ENCODE results near the gene DNAJC1. TPM values are rescaled to one million over a fixed set of nuclear protein-coding genes. Genes with fewer than 3 reads are reported as not detected.

DNAJC1 gene
- polyA plus RNA-seq, 1 experiment: 33.2 TPM

DNA sequence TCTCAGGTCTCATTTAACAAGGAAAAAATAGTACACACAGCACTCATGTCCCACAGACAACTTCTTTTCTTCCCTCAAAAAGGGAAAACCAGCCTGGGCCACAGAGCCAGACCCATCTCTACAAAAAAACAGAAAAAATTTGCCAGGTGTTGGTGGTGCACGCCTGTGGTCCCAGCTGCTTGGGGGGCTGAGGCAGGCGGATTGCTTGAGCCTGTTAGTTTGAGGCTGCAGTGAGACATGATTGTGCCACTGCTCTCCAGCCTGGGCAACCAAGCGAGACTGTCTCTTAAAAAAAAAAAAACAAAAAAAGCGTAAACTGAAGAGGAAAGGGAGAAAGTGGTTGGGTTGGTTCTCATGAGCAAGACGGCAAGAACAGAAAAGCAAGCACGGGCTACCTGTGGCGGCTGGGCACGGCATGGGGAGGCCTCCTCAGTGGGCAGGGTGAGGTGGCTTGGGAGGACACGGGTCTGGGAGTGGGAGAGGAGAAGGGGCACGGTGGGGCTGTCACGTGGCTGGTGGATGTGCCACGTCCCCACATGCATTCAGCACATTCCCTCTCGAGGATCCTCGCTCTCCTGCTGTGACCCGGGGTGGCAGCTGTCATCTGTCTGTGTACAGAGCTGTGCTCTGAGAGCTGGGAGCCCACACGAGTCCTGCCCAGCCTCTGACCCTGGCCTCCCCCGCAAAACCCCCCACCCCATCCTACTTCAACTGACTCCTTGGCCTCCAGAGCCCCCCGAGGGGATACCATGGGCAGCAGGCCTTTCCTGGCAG lies 249.8 kb downstream of the DNAJC1 start:
- no peak for DNase-seq (ENCODE audit: low read depth)
- ChIA-PET POLR2A (no interaction called here), CTCF (no interaction called here)
- Histone ChIP-seq H3K36me3 (ENCODE audit: control insufficient read depth, insufficient read depth, low read length) (peaks cover 4% of the 10 kb centered on the region), H3K27me3 (ENCODE audit: control insufficient read depth, insufficient read depth, low read length) (no peaks in the 10 kb centered on the region), H3K4me3 (ENCODE audit: low read depth, low read length) (no peak overlapping the region)
- TF ChIP-seq, protein P1, sequence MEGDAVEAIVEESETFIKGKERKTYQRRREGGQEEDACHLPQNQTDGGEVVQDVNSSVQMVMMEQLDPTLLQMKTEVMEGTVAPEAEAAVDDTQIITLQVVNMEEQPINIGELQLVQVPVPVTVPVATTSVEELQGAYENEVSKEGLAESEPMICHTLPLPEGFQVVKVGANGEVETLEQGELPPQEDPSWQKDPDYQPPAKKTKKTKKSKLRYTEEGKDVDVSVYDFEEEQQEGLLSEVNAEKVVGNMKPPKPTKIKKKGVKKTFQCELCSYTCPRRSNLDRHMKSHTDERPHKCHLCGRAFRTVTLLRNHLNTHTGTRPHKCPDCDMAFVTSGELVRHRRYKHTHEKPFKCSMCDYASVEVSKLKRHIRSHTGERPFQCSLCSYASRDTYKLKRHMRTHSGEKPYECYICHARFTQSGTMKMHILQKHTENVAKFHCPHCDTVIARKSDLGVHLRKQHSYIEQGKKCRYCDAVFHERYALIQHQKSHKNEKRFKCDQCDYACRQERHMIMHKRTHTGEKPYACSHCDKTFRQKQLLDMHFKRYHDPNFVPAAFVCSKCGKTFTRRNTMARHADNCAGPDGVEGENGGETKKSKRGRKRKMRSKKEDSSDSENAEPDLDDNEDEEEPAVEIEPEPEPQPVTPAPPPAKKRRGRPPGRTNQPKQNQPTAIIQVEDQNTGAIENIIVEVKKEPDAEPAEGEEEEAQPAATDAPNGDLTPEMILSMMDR (IDR thresholded peaks at IDR 0.05; ENCODE audit: insufficient read depth, low read depth, low read length): no peak

GRCh38 chr10:21751341-21752310 lies 251.9 kb downstream of the DNAJC1 start:
- TF ChIP-seq, protein P1 (IDR thresholded peaks at IDR 0.05; ENCODE audit: insufficient read depth, low read depth, low read length): no peak
- ChIA-PET POLR2A (no interaction called here), CTCF (interaction anchor here (0.6 to 1.2 kb wide), 2 partner anchors 9 to 15 kb away, joined by 3 to 4 read pairs; no protein-coding TSS in a partner anchor)
- H3K4me3 ChIP-seq (ENCODE audit: low read depth, low read length): no peak overlapping the region
- DNase-seq (ENCODE audit: low read depth): no peak
- H3K27me3 ChIP-seq (ENCODE audit: control insufficient read depth, insufficient read depth, low read length): no peaks in the 10 kb centered on the region
- peaks cover 4% of the 10 kb centered on the region for H3K36me3 ChIP-seq (ENCODE audit: control insufficient read depth, insufficient read depth, low read length)

GRCh38 chr10:21750424-21750823 lies 253.1 kb downstream of the DNAJC1 start:
- Histone ChIP-seq H3K36me3 (ENCODE audit: control insufficient read depth, insufficient read depth, low read length) (peaks cover 4% of the 10 kb centered on the region), H3K27me3 (ENCODE audit: control insufficient read depth, insufficient read depth, low read length) (no peaks in the 10 kb centered on the region), H3K4me3 (ENCODE audit: low read depth, low read length) (no peak overlapping the region)
- no peak for DNase-seq (ENCODE audit: low read depth)
- ChIA-PET CTCF (no interaction called here), POLR2A (no interaction called here)
- TF ChIP-seq, protein P1 (IDR thresholded peaks at IDR 0.05; ENCODE audit: insufficient read depth, low read depth, low read length): no peak

GRCh38 chr10:21749788-21750187 lies 253.7 kb downstream of the DNAJC1 start:
- ChIA-PET POLR2A (no interaction called here), CTCF (interaction anchor here (2.4 kb wide), 1 partner anchor 17 kb away, joined by 8 read pairs; no protein-coding TSS in a partner anchor)
- no peak for DNase-seq (ENCODE audit: low read depth)
- H3K4me3 ChIP-seq (ENCODE audit: low read depth, low read length): no peak overlapping the region
- no peaks in the 10 kb centered on the region for H3K27me3 ChIP-seq (ENCODE audit: control insufficient read depth, insufficient read depth, low read length)
- peaks cover 4% of the 10 kb centered on the region for H3K36me3 ChIP-seq (ENCODE audit: control insufficient read depth, insufficient read depth, low read length)
- TF ChIP-seq, protein P1 (IDR thresholded peaks at IDR 0.05; ENCODE audit: insufficient read depth, low read depth, low read length): no peak

GRCh38 chr10:21747809-21748208 lies 255.7 kb downstream of the DNAJC1 start:
- Histone ChIP-seq H3K4me3 (ENCODE audit: low read depth, low read length) (no peak overlapping the region), H3K27me3 (ENCODE audit: control insufficient read depth, insufficient read depth, low read length) (no peaks in the 10 kb centered on the region), H3K36me3 (ENCODE audit: control insufficient read depth, insufficient read depth, low read length) (peaks cover 3% of the 10 kb centered on the region)
- POLR2A ChIA-PET: no interaction called here
- no peak for DNase-seq (ENCODE audit: low read depth)
- CTCF ChIA-PET: interaction anchor here (2.4 kb wide), 1 partner anchor 16 kb away, joined by 8 read pairs; no protein-coding TSS in a partner anchor
- TF ChIP-seq, protein P1 (IDR thresholded peaks at IDR 0.05; ENCODE audit: insufficient read depth, low read depth, low read length): no peak

Measured in BJ (cell line).